ENCODE data around the gene TMA16.
"Not testable (repeated sequence)": the region's sequence is repeated elsewhere in the genome, so short reads cannot be mapped to it uniquely, and the experiment has no call there.

TMA16 gene

GRCh38 chr4:163494360-163495241 is at the start of gene TMA16:
Gene TMA16, plus strand, starts transcription at chr4:163494690. Its CDS starts 112 bp downstream, at chr4:163494802.
- peak; percentile 93 for DNase-seq

GRCh38 chr4:163447023-163447422 is 47.5 kb upstream of the TMA16 start:
- not testable (repeated sequence) for DNase-seq

- DNase-seq: no peak
These were observed 47.0 kb upstream of the TMA16 start for GRCh38 chr4:163447481-163447880.

GRCh38 chr4:163448540-163449203 is 45.8 kb upstream of the TMA16 start:
- no peak for DNase-seq

DNA sequence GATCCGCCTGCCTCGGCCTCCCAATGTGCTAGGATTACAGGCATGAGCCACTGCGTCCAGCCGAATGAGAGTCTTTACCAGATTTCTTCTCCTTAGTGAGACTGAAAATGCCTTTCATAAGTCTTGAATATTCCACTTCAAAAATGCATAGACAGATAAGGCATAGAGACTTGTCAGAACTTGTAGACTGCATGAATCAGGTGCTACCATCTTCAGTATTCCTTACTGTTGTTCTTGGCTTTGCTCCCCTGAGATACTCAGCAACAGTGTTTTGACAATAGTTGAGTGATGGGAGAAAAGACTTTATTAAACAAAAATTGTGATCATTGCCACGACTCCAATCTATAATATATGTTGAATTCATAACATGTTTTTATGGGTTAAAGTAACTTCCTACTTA is 31.9 kb upstream of the TMA16 start:
- no peak for DNase-seq

DNA sequence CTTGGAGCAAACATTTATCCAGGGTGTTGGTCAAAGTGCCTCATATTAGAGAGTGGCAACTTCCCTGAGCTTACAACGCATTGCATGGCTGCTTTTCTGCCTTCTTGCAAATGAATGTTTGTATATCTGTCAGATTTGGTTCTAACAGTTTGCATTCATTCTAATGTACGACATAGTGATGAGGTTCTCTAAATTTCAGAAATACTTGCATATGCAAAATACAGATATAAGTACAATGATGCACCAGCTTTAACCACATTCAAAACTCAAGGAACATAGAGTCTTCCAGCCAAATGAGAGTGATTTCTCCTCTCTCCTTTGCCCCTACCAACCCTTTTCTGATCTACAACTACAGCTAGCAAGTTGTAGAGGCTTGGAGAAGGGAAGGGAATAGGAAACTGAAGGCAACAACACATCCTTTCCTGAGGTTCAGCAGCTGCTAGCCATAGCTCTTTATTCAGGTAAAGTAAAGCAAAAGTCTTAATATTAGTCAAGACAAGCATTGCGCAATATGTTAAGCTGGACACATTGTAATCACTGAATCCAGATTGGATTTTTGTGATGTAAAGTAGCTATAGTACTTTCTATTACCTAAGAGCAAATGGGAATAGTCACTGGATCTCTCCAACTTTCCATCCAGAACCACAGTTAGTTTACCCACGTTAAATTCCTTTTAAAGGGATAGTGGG is 27.3 kb upstream of the TMA16 start:
- DNase-seq: no peak

- no peak for DNase-seq
These were observed 24.1 kb upstream of the TMA16 start for GRCh38 chr4:163470391-163470790.

DNA sequence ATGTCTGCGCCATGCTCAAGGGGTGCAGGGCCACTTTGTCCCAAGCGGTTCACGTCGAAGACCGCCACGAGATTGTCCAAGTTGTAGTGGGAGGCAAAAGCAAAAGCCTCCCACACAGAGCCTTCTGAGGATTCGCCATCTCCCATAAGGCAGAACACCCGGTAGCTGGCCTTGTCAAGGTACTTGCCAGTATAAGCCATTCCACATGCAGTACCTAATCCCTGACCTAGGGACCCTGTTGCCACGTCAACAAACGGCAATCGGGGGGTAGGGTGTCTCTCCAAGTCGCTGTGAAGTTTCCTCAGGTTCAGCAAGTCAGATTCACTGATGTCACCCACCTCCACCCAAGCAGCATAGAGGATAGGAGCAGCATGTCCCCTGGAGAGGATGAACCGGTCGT is 21.4 kb upstream of the TMA16 start:
- DNase-seq: no peak

- DNase-seq: no peak
These were observed 20.9 kb upstream of the TMA16 start, which contains the start of gene TKTL2 for GRCh38 chr4:163473576-163473975. Gene TKTL2, minus strand, starts transcription at chr4:163473754. Its CDS starts 20 bp downstream, at chr4:163473734.

- no peak for DNase-seq
These were observed 20.5 kb upstream of the TMA16 start for GRCh38 chr4:163474027-163474426.

GRCh38 chr4:163476761-163477438 is 17.6 kb upstream of the TMA16 start:
- DNase-seq: no peak

GRCh38 chr4:163482190-163482589 is 12.3 kb upstream of the TMA16 start:
- no peak for DNase-seq

DNA sequence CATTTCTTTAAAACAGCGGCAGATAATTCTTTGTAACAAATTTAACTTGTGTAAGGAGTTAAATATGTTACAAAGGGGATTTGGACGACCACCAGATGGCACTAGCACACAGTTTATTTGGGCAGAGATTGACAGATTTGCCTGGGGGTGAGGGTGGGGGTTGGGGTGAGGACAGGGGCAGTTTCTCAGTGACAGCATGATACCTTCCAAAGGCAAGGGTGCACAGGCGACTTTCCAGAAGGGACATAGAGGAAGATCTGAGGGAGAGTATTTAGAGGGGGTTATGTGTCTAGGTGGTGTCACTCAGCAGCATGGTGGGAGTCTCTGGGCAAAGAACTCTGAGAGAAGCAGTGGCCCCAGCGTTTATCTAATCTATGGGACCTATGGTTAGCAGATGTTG is 9.6 kb upstream of the TMA16 start:
- DNase-seq: peak; percentile 66

GRCh38 chr4:163485589-163485988 is 8.9 kb upstream of the TMA16 start:
- no peak for DNase-seq

DNA sequence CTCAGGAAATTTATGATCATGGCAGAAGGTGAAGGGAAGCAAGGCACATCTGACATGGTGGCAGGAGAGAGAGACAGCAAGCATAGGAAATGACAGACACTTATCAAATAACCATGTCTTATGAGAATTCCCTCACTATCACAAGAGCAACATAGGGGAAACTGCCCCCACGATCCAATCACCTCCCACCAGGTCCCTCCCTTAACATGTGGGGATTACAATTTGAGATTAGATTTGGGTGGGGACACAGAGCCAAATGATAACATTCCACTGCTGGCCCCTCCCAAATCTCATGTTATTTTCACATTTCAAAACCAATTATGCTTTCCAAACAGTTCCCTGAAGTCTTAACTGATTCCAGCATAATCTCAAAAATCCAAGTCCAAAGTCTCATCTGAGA is 8.2 kb upstream of the TMA16 start:
- no peak for DNase-seq

- no peak for DNase-seq
These were observed 4.6 kb upstream of the TMA16 start for GRCh38 chr4:163489929-163490328.

- no peak for DNase-seq
These were observed 1.5 kb upstream of the TMA16 start for GRCh38 chr4:163492951-163493504.

DNA sequence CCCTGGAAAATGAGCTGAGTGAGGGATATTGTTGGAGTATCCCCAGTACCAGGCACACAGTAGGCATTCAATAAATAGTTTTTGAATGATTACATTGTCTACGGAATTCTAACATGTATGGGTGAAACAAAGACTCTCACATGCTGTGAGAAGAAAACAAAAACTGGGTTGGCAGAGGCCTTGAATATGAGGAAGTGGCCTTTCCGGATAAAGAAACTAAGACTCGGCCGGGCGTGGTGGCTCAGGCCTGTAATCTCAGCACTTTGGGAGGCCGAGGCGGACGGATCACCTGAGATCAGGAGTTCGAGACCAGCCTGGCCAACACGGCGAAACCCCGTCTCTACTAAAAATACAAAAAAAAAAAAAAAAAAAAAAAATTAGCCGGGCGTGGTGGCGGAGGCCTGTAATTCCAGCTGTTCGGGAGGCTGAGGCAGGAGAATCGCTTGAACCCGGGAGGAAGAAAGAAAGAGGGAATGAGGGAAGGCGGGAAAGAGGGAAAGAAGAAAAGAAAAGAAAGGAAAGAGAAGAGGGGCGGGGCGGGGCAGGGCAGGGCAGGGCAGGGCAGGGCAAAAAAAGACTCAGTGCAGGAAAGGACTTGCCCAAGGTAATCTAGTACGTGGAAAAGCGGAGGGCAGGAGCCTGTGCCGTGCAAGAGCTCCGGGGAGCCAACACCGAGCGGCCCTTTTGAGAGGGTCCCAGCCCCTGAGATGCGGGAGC is 689 bp upstream of the TMA16 start:
- peak; percentile 12 for DNase-seq

- no peak for DNase-seq
These were observed 1.4 kb downstream of the TMA16 start for GRCh38 chr4:163495900-163496299.

GRCh38 chr4:163500586-163500985 is 6.1 kb downstream of the TMA16 start:
- no peak for DNase-seq

- no peak for DNase-seq
These were observed 10.9 kb downstream of the TMA16 start for GRCh38 chr4:163505374-163505773.

DNA sequence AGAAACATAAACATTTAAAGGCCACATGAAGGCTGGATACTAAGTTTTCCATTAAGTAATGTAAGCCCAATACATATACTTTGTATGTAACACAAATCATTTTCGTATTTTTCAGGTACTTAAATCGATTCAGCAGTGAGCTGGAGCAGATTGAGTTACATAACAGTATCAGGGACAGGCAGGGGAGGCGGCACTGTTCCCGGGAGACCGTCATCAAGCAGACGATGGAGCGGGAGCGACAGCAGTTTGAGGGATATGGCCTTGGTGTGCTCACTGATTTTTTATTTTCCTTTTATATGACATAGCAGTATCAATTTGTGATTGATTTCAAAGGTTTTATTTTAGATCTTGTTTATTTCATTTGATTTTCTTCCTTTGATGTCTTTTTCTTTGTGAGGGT is 20.7 kb downstream of the TMA16 start:
- DNase-seq: no peak
